NCI-H2107 (cell line): ENCODE data around the gene PGM1.
A peak's percentile ranks its signal among the peaks of the same experiment; 100 is the strongest.

Experiments
- DNase-seq: peaks from one replicate; lab custom pipeline; 2025; lab: John Stamatoyannopoulos, UW

Gene PGM1

GRCh38 chr1:63633281-63633680 is 40.1 kb downstream of the PGM1 start:
- DNase-seq: no peak

DNA sequence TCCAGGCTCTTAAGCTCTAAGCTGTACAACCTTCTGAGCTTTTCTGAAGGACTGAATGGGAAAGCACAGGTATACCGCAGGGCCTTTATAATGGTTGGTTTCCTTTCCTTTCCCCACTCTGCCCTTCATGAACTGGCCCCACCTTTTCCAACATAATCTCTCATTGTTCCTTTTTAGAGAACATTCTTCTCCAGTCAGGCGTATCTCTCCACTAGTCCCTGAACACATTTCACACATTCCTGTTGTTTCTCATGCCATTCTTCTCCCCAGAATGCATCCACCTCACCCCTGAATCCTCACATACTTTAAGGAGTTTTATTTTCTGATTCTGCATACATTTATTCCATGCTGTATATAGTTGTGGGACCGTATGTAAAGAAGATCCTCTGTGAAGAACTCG is 41.3 kb downstream of the PGM1 start:
- no peak for DNase-seq

DNA sequence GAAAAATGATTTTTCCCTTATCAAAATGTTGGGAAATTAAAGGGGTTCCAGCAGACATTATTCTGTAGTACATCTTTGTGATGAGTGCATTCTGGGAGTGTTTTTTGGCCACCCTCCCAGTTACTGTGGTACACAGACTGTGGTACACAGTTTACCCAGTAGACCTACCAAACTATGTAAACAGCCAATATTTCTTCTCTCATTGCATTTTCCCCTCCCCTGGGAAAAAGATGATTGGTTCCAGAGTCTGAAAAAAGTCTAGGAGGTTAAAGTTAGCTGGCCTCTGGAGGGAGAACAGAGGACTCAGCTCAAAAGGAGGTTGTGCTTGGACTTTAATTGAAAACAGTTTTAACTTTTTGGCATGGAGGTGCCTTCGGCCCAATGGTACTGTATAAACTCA is 42.5 kb downstream of the PGM1 start:
- no peak for DNase-seq

DNA sequence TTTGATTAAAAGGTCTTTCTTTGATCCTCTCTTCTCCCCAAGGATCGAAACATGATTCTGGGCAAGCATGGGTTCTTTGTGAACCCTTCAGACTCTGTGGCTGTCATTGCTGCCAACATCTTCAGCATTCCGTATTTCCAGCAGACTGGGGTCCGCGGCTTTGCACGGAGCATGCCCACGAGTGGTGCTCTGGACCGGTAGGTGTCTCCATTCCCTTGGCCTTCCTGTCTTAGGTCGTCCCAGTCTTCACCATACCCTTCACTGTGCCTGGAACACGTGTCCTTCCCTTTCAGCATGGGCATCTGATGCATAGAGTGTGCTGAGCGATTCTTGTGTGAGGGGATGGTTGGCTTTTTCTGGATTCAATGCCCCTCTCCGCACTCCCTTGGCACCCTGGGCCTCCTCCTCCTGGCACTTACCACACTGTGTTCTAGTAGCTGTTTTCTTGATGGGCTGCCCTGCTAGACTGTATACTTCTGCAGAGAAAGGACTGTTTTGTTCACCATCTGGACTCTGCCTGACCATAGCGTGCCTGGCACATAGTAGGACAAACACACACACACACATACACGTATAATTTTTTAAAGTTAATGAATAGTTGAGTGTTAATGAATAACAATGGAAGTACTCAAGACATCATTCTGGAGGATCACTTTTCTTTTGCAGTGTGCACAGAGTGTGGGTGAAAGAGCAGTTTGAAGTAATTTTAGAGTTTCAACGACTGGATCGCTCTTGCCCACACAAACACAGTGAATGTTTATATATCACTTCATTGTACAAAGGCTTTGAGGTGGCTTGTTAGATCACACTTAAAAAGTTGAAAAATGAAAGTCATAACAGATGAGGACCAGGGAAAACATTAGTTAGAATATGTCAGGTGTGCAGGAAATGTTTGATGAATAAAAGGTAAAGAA is 43.2 kb downstream of the PGM1 start:
- DNase-seq: no peak

DNA sequence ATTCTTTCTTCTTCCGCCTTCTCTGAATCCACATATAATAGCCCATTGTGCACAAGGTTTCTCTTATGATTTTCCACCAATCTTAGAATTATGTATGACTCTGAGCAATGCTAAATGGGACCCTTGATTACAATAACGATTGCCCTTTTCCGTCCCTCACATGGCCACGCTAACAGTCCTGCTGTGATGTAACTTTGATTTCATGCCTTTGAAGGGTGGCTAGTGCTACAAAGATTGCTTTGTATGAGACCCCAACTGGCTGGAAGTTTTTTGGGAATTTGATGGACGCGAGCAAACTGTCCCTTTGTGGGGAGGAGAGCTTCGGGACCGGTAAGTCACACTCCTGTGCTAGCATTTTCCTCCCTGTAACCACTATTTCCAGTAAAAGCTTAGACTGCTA is 45.3 kb downstream of the PGM1 start:
- DNase-seq: no peak

GRCh38 chr1:63638875-63639274 is 45.7 kb downstream of the PGM1 start:
- DNase-seq: no peak

DNA sequence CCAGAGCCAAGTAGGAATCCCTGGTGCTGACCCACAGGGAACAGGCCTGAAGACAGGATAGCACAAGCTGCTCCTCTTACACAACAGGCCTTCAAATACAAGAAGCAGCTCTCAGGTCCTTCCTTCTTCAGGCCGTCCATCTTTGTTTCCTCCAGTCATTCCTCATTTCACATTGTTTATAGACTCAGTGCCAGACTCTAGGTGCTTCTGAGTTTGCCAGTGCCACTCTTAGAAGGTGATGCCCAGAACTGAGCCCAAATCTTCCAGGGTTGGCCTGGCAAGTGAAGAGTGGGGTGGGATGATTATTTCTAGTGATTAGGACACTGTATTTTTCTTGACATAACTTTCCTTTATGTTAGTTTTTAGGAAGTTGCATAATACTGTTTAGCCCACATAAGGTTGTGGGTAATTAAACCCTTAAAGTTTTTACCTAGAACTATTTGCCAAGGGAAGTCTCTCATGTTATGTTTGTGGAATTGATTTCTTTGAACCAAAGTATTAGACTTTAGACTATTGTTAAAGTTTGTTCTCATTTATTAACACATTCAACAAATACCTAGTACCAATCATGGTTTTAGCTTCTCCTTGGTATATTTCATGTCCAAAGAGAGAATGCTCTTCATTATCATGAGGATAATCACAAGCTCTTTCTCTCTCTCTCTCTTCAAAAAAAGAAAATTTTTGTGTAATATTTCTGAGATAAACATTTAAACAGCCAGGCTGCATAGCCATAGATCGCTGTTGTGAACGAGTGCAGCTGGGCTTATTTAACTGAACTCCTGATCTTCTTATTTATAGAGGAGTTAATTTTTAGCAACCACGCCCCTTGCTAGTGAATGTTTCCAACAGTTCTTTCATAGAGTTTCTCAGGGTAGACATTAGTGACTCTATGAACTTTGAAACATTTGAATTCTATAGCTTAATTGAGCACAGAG is 47.7 kb downstream of the PGM1 start:
- DNase-seq: no peak

DNA sequence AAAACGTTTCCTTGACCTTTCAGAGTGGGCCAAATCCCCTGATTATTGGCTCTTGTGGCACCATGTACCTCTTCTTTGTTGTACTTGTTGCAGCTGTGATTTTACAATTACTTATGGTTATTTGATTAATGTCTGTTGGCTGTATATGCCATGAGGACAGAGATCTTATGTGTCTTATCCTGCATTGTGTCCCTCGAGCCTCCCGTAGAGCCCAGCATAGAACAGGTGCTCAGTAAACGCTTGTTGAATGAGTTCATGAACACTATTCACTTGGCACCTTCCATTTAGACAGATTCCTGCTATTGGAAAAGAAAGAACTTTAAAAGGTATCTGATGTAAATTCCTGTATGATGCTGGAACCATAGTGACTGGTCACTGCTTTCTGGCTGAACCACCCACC is 48.4 kb downstream of the PGM1 start:
- no peak for DNase-seq

DNA sequence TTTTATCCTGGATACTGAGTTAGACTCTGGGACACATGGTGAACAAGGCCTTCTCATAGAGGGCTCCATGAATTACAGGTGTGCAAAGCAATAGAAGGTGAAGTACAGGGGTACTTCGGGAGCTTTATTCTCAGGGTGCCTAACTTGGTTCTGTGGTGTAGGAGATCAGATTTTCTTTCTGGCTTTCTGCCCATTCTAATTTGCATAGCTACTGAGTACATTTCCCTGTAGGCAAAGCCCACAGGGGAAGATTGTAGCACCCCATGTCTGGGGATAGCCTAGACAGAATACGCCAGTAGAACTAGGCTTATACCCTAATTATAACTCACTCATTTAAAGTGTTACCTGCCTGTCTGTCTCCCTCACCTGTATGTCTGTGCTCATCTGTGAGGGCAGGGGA is 49.7 kb downstream of the PGM1 start:
- no peak for DNase-seq

GRCh38 chr1:63643517-63643916 is 50.3 kb downstream of the PGM1 start:
- no peak for DNase-seq

- peak; percentile 49 for DNase-seq
Measured at GRCh38 chr1:63643926-63644325, 50.7 kb downstream of the PGM1 start.

DNA sequence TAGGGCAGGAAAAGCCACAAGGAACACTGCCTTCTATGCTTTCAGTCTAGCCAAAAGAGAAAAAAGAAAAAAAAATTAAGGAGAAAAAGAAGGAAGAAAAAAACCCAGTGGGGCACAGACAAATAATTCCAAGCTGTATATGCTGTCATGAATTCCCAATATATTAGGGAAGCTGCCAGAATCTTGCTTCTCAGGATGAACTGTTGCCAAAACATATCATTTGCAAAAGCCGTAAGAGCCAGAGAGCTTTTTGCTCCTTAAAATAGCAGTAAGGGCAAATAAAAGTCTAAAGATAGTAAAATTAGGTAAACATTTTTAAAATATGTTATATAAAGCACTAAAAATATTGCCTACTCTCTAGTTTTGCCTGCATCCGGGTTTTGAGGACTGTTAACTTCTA is 52.1 kb downstream of the PGM1 start:
- DNase-seq: no peak

- DNase-seq: no peak
Measured at GRCh38 chr1:63648689-63649088, 55.5 kb downstream of the PGM1 start.

GRCh38 chr1:63651161-63651701 is 58.0 kb downstream of the PGM1 start:
- no peak for DNase-seq

- no peak for DNase-seq
Measured at GRCh38 chr1:63653976-63654375, 60.8 kb downstream of the PGM1 start.

- no peak for DNase-seq
Measured at GRCh38 chr1:63659448-63659847, 66.2 kb downstream of the PGM1 start.

DNA sequence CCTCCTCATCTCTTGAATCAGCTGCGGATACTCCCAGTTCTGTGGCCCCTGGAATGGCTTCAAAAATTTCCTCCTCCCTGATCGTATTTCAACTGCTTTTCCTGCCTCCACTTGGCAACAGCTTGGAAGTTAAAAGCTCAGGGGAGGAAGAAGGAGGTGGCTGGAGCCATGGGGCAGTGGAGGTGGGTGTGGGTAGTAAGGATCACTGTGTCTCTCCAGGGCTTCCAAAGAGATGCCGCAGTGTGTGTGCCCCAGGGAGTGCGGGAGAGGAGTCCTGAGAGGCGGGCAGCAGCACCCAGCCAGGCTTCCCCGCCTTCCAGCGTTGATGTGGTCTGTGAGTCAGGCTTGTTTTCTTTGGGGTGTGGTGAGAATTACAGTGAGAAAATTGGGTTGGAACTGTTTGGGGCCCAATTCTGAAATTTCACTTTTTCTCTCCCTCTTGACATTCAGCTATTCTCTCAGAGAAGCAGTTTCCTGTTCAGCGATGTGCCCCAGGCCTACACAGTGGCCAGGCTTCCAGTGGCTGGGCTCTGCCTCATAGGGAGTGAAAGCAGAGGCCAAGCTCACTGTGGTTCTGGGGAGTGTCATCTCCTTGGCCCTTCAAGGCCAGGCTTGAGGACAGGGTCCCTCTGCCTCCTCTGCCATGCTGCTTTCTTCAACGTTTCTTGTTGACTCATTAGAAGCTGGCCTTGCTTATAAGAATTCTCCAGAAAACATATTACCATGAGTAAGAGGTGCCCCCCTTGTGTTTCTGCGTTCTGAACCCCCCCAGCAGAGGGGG is 69.0 kb downstream of the PGM1 start:
- no peak for DNase-seq

DNA sequence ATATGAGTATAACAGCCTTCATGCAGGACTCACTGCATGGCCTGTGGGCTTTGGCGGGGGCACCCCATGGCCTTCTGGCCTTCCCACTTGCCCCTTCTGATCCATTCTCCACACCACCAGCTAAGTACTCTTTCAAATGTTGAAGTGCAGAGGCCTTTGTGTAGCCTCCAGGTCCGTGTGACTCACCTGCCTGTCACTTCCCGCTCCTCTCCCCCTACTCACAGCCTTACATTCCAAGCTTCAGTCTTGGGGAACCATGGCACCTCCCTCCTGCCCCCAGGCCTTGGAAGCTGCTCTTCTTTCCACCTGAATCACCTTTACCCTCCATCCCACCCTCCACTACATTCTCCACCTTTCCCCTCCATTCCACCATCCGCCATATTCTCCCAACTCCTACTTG is 69.6 kb downstream of the PGM1 start:
- no peak for DNase-seq

DNA sequence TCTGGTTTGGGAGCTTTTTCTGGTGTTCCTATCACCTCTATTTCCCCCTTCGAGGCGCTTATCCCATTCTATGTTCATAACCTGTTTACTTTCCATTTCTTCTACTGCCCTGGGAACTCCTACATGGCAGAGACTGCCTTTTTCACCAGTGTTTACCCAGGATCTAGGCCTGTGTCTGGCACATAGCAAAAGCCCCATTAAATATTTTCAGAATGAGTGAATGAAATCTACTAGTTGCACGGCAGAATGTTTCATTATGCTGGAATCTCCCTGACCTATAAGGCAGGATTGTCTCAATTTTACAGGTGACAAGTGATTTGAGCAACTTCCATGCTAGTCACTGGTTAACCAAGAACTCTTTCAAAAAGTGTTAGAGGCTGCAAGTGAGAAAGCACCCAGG is 70.1 kb downstream of the PGM1 start:
- DNase-seq: no peak

DNA sequence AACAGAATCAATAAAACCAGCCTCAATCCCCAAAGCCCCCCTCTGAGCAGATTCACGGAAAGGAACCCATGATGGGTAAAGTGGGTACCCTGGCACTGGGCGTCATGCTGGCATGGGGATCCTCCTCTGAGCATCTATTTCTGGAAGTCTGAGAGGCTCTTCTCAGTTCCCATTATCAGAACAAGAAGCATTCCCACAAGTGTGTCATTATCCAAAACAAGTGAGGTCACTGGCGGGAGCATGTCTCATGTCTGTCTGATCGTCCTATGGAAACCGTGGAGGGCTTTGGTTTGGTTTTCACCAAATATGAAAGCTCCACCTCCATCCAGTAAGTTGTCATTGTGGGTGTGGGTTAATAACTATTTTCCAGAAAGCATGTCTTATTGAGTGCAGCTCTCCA is 70.7 kb downstream of the PGM1 start:
- no peak for DNase-seq

- no peak for DNase-seq
Measured at GRCh38 chr1:63664742-63665141, 71.5 kb downstream of the PGM1 start.

DNA sequence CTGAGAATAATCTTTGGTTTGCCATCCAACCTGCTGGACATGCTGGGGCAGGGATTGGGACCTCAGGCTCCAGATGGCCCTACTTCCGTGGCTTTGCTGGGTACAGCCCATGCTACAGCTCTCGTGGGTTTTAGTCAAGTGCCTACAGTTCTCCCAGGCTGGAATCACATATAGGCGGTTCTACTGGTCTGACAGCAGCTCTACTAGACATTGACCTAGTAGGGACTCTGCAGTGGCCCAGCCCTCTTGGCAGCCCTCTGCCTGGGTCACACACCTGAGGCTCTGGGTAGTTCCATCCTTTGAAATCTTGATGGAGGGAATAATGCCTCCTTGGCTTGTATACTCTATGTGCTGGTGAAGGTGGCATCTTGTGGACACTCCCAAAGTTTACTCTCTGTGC is 72.2 kb downstream of the PGM1 start:
- DNase-seq: no peak
